CD4-positive, alpha-beta T cell treated with Interleukin-21 for 1 hour (primary cell): Measurements from ENCODE around the gene OR56A4.
"Not testable (repeated sequence)": the region's sequence is repeated elsewhere in the genome, so short reads cannot be mapped to it uniquely, and the experiment has no call there.

Source experiments
- DNase-seq: peaks from one replicate; pipeline ENCODE4 v3.0.0-alpha.2; 2020

OR56A4 gene

DNA sequence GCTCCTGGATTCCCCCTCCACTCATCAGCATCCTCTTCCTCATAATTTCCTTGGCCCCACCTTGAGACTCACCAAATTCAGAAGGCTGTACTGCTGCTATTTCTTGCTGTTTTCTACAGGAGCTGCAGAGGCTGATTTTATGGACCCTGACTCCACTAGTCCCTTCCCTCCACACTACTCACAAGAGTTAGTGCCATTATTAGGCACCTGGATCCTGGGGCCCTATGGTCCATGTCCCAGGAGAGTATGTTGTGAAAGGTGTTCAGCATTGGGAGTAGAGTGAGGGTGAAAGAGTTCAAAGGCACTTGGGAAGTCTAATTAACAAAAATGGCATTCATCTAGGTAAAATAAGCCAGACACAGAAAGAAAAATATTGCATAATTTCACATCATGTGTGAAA lies at the start of gene OR56A4:
Gene OR56A4 (minus strand): TSS at position 101 of the 400 bp plus-strand sequence. CDS start 3,954 bp downstream, outside the sequence.
- no peak for DNase-seq

DNA sequence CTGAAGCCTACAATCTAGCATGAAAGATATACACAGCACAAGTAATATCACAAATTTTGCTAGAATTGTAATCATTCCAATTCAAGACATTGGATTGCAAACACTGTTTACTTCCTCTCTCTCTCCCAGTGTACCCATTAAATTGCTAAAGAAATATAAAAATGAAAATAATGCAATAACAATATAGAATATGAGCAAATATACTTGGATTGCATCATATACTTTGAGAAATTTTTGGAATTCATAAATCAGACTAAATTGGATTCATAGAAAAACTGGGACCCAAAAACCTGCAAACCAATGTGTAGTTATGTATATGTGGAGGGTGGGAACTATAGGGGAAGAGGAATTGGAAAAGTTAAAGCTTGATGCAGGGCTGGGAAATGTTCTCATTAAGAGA lies 48.8 kb upstream of the OR56A4 start:
- no peak for DNase-seq

GRCh38 chr11:6052374-6052773 lies 45.6 kb upstream of the OR56A4 start:
- no peak for DNase-seq

DNA sequence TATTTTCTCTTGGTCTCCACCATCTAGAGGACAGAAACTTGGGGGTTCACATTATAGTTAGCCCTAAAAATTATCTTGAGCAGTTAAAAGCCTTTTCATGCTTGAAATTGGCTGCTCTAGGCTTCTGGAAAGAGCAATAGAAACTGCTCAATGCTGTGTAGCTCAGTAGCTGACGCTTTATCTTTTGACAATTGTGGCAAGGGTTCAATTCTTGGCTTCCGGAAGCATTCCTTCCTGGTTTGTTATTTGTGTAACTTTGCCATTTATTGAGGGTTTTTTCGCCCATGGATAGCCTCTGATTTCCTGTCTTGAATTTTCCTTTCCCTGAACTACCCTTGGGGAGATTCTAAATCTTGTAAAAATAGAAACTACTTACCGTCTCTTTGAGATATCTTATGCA lies 34.1 kb upstream of the OR56A4 start:
- no peak for DNase-seq

DNA sequence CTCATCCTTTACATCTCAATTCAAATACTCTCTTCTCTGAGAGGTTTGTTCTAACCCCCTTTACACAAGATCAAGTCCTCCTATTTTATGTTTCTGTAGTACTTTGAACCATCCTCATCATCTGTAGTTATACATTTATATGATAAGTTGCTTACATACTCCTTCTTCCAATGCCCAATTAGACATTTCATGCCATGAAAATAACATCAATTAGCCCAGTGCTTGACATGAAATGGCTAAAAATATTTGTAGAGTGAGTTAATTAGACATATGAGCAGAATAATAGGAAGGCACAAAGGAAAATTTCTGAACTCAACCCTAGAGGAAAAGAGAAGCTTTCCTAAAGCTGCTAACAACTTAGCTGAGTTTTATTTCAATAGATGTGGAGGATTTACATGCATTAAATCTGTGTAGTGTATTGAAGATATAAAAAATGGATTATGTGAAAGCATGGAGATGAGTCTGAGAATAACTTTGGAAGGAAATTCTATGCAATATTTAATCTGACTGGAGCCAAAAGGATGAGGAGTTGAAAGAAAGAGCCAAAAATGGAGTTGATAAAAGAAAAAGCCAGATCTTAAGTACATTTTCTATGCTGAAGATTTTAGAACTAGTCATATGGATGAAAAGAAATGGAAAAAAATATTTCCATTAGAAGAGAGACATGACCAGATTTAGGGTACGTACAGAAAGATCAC lies 24.1 kb upstream of the OR56A4 start, which contains the start of gene OR56A1:
Gene OR56A1 (minus strand): TSS at position 51 of the 698 bp plus-strand sequence. CDS start 3,066 bp downstream, outside the sequence.
- DNase-seq: no peak

DNA sequence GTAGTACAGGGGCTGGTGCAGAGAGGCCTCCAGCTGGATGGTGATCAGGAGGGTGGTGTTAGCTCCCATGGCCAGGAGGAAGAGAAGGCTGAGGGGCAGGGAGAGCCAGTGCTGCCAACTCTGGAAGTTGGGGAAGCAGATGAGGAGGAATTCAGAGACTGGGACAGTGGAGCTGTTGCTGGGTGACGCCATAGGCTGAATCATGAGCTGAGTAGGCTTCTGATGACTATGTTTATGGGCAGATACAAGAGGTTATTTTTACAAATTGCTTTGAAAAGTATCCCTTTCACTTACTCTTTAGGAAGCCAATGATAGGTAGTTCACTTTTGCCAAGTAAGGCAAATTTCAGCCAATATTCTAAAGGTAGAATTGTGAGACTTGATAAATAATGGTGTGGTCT lies 20.8 kb upstream of the OR56A4 start:
- no peak for DNase-seq

- no peak for DNase-seq
Observed at GRCh38 chr11:6025056-6025455, 18.3 kb upstream of the OR56A4 start.

DNA sequence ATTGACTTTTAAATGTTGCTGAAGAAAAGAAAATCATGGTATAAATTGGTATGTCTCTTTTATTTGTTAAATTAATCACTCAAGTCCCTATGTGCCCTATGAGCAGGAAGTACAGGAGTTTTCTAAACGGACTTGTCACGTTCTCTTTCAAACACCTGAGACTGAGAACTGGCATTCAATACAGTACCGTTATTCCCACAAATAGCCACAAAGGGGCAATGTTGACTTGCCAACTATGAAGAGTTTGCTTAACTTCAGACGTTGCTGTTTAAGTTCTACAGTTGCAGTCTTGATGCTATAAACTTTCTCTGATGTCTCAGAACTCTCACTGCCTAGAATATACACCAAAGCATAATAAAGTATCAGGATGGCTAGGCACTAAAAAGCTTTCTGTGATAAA lies 16.2 kb upstream of the OR56A4 start:
- DNase-seq: peak; percentile 49

DNA sequence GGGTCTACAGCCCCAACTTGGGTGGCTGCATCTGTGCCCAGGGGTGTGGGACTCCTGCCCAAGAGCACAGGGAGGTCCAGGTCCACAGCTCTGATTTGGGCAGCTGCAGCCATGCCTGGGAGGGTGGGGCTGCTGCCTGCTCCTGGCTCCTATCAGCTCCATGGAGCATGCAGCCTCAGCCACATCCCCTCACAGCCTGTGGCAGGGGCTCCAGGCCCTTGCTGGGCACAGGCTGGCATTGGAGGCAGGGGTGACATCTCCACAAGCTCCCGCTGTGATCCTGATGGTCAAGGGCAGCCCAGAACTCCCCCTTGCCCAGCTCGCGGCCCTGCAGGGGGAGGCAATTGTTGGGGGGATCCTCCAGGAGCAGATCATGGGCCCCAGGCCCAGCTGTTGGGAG lies 6.3 kb upstream of the OR56A4 start:
- no peak for DNase-seq

DNA sequence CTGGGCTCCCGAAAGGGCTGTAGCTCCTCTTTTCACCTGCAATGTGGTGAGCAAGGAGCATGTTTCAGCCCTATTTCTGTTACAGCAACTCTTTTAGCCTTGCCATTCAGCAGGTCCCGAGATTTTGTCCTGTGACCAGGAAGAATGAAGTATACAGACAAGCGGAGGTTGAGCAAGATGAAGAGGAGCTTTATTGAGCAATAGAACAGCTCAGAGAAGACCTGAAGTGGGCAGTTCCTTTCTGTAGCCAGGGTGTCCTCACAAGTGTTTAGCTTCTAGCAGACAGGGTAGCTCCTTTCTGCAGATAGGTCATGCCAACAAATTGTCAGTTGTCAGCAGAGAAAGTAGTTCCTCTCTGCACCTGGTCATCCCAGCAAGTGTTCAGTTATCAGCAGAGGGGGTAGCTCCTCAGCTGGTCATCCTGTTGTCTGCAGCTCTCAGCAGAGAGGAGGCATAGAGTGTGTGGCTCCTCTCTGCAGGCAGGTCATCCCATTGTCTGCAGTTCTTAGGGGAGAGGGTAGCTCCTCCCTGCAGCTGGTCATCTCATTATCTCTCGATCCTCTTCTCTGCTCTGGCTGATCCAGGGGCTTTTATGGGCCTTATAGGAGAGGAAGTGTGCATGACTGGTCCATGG lies 5.4 kb upstream of the OR56A4 start:
- DNase-seq: no peak

GRCh38 chr11:6006395-6006794 lies 351 bp downstream of the OR56A4 start:
- no peak for DNase-seq

DNA sequence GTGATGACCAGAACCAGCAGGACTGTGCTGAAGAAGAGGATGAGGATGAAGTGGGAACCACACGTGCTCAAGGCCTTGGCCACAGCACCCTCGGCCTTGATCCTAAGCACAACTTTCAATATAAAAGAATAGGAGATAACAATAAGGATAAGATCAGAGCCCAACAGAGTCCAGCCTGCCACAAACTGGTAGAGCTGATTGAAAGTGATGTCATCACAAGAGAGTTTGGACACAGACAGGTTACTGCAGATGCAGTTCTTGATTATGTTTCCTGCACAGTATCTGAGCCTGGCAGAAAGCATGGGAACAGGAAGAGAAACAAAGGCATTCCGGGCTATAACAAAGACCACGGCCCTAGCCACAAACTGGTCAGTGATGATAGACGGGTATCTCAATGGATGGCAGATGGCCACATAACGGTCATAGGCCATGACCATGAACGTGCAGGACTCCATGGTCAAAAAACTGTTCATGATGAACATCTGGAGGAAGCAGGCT lies 4.5 kb downstream of the OR56A4 start:
- DNase-seq: no peak

DNA sequence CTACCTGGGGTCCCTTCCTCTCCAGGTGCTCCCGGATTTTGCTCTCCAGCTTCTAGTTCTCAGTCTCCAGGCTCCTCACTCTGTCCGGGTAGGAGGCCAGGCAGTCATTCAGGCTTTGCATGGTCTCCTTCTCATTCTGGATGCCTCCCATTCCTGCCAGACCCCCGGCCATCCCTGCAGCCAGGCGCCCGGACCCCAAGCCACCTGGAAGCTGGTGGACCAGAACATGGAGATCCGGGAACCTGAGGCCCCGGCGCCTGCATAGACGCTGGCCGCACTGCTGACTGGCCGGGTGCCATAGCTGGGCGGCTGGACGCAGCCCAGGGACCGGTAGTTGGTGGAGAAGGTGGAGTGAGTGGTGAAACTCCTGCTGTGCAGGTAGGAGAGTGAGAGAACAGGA lies 12.0 kb downstream of the OR56A4 start:
- DNase-seq: no peak

DNA sequence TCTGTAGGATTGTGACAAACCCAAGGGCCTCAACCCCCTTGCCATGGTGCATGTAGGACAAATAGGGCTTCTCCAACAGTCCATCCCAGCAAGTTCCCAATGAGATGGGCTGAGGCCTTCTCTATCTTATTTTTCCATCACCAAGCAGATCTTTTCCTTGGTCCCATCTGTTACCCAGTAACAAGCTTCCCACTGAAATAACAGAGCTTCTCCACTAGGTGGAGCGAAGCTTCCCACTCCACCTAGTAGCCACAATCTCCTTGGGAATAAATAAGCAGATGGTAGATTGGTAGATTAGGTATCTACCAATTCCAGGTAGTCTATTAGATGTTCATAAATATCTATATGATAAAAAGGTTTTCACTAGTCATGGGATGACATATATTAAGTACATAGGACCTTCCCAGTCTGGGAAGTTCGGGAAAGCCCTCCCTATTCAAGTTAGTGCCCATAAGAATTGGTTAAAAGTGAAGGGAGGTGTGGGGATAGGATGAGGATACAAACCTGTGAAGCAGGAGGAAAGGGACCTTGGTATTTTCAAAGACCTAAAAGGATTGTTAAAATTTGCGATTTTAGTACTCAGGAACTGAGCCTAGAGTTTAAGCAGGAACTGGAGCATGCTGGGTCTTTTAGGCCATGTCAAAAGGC lies 14.0 kb downstream of the OR56A4 start:
- DNase-seq: no peak

- DNase-seq: no peak
Observed at GRCh38 chr11:5992150-5992549, 14.6 kb downstream of the OR56A4 start.

DNA sequence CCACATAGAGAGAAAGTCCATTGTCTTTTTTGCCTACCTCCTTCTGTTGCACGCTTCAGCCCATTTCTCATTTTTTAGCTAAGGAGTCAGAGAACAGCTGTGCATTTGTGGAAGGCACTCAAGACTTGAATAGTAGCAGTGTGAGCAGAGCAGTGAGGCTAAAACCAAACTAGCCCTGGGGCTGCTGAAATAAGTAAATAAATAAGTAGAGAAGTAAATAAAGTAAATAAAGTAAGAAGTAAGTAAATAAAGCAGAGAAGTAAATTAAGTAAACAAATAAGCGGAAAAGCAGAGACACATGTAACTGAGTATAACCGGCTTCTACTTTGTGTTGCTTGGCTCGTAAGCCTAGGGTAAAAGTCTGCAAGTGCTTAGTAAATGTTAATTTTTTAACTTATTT lies 17.5 kb downstream of the OR56A4 start:
- DNase-seq: no peak

- DNase-seq: no peak
Observed at GRCh38 chr11:5986885-5987284, 19.9 kb downstream of the OR56A4 start, which contains the start of gene OR52L1. Gene OR52L1, minus strand, starts transcription at chr11:5986985. Its CDS starts 55 bp downstream, at chr11:5986930.

- no peak for DNase-seq
Observed at GRCh38 chr11:5983443-5983842, 23.3 kb downstream of the OR56A4 start.

DNA sequence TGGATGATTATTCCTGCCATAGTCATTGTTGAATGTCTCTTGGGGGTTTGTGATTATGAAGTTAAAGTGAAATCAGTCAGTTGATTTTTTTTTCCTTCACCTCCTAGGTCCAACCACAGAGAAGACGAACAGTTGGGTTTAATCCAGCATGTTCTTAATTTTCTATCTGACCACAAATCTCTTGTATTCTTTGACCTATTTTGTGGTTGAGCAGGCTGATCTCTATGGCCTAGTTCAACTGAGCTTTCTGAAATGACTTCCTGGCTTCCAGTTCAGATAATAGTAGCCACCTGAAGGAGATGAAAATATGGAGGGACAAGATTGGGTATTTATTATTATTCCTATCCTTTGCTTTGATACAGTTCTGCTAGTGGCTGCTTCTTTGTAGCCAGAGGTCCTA lies 33.2 kb downstream of the OR56A4 start:
- DNase-seq: no peak

GRCh38 chr11:5968394-5968793 lies 38.4 kb downstream of the OR56A4 start, which contains the start of gene OR56A5:
Gene OR56A5, minus strand, starts transcription at chr11:5968494. Its CDS starts 0 bp downstream, at chr11:5968494.
- DNase-seq: no peak

GRCh38 chr11:5967708-5968107 lies 39.0 kb downstream of the OR56A4 start:
- no peak for DNase-seq

GRCh38 chr11:5966958-5967357 lies 39.8 kb downstream of the OR56A4 start:
- no peak for DNase-seq

DNA sequence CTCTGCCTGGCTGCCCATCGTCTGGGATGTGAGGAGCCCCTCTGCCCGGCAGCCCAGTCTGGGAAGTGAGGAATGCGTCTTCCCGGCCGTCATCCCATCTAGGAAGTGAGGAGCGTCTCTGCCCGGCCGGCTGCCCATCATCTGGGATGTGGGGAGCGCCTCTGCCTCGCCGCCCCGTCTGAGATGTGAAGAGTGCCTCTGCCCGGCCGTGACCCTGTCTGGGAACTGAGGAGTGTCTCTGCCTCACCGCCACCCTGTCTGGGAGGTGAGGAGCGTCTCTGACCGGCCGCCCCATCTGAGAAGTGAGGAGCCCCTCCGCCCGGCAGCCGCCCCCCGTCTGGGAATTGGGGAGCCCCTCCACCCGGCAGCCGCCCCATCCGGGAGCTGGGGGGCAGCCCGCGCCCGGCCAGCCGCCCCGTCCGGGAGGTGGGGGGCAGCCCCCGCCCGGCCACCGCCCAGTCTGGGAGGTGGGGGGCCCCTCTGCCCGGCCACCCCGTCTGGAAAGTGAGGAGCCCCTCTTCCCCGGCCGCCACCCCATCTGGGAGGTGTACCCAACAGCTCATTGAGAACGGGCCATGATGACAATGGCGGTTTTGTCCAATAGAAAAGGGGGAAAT lies 45.9 kb downstream of the OR56A4 start:
- DNase-seq: not testable (repeated sequence)
